IMR-90 (cell line): ENCODE data around the gene PUM2. TPM values are rescaled to one million over a fixed set of nuclear protein-coding genes. Genes with fewer than 3 reads are reported as not detected.

Experiments used
- CEBPB ChIP-seq: IDR thresholded peaks from 2 replicates; pipeline ENCODE4 v1.6.1; 2012; ENCODE audit warnings: low read depth, low read length, improper control_type of control experiment
- CHD1 ChIP-seq: IDR thresholded peaks from 2 replicates; pipeline ENCODE4 v1.6.1; 2012; ENCODE audit warnings: low read depth, low read length, improper control_type of control experiment
- MAZ ChIP-seq: IDR thresholded peaks from 2 replicates; pipeline ENCODE4 v1.6.1; 2012; ENCODE audit warnings: low read depth, mild to moderate bottlenecking, low read length, improper control_type of control experiment, moderate library complexity, borderline replicate concordance
- MXI1 ChIP-seq: IDR thresholded peaks from 2 replicates; pipeline ENCODE4 v1.6.1; 2012; ENCODE audit warnings: low read depth, mild to moderate bottlenecking, low read length, moderate library complexity, borderline replicate concordance
- NFE2L2 ChIP-seq: fragments of 150-350 bp; IDR thresholded peaks from 2 replicates; pipeline ENCODE4 v1.6.1; 2016; ENCODE audit warnings: low read depth, mild to moderate bottlenecking, low read length
- POLR2A ChIP-seq: IDR thresholded peaks from 2 replicates; pipeline ENCODE4 v1.6.1; 2012; ENCODE audit warnings: mild to moderate bottlenecking, low read depth, low read length
- RCOR1 ChIP-seq: IDR thresholded peaks from 2 replicates; pipeline ENCODE4 v1.6.1; 2012; ENCODE audit warnings: mild to moderate bottlenecking, low read length, improper control_type of control experiment; ENCODE audit not compliant: insufficient replicate concordance
- USF2 ChIP-seq: fragments of 150-350 bp; IDR thresholded peaks from 2 replicates; pipeline ENCODE4 v1.6.1; 2017; ENCODE audit warnings: mild to moderate bottlenecking, antibody characterized with exemption, low read length, low read depth
- polyA plus RNA-seq, 3 experiments: library from polyadenylated mRNA; depleted of rRNA; stranded (reverse); fragments of >200 nt; gene quantifications; 2 replicates each; pipeline ENCODE4 v1.2.3, GENCODE V29; 2012; ENCODE audit warnings: low replicate concordance in 1 of 3
- total RNA-seq: library from RNA; depleted of rRNA; stranded (reverse); fragments of >200 nt; gene quantifications from 2 replicates; pipeline ENCODE4 v1.2.3, GENCODE V29; 2012

The PUM2 gene
- total and polyA plus RNA-seq, 2 of the 4 experiments (the other 2 are of a cell fraction), result 18.8 to 38.4 TPM

DNA sequence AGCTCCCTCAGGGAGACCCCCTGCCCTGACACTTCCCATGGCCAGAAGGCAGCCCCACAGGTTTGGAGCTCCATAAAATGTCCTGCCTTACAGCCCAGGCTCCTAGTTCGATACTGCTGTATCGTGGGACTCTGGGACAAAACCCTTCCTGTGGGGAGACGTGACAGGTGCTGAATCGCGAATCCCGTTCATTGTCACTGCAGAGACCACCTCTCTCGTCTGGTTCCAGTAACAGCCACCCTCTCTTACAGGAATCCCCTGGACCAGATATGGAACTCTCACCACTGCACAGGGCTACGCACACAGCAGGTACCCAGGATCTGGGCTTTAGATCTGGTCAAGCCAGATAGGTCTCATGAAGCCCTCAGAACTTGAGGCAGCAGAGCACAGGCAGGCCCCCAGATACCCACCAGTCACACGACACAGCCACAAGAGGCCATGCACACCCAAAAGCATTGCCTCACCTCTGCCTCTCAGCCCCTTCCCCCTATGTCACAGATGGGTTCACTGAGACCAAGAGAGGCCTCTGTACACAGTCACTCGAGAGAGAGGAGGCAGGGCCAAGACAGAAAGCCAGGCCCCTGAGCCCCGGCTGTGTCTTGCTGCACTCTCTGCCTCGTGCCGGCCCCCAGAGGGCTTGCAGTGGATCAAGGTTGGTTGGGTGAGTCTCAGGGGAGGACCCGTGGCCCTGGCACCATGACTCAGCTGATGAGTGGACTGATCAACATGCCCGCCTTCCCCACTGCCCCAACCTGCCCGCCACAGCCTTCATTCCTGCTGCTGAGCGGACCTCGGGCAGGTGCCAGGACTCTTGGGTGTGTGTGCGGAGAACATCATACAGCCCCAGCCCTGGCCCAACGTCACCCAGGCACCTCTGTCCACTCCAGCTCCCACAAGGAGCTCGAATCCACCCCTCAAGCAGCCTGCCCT is 133.3 kb downstream of the PUM2 start (continued):
- TF ChIP-seq USF2, result no peak
- TF ChIP-seq RCOR1, result no peak
- no peak for TF ChIP-seq CHD1
- TF ChIP-seq CEBPB, result no peak
- no peak for TF ChIP-seq NFE2L2
- no peak for TF ChIP-seq MAZ
- no peak for TF ChIP-seq POLR2A
- no peak for TF ChIP-seq MXI1
